Activated CD8-positive, alpha-beta T cell treated with anti-CD3 and anti-CD28 coated beads for 36 hours (primary cell): ENCODE measurements around the gene ZFHX3. TPM values are rescaled to one million over a fixed set of nuclear protein-coding genes. Genes with fewer than 3 reads are reported as not detected.

ENCODE experiments used
- ATAC-seq: fragments of 200-7000 bp; cut with Tn5 transposase; one replicate; pipeline ENCODE4 v1.10.0; 2021; ENCODE audit warnings: mild to moderate bottlenecking, moderate library complexity
- CTCF ChIA-PET: fragments of 350-600 bp; sonication (Branson Sonifier 250); formaldehyde crosslinking; loops from one replicate; lab custom pipeline; 2021; ENCODE audit warnings: antibody characterized with exemption; lab: Charles Lee
- POLR2A ChIA-PET: fragments of 350-600 bp; sonication (Branson Sonifier 250); formaldehyde crosslinking; loops from one replicate; lab custom pipeline; 2021; ENCODE audit warnings: antibody characterized with exemption; lab: Charles Lee
- DNase-seq: peaks from one replicate; pipeline ENCODE4 v3.0.0-alpha.2; 2020
- H3K27ac Mint-ChIP-seq: one replicate; pipeline ENCODE4 v1.8.0; 2021; ENCODE audit warnings: mild to moderate bottlenecking, mixed read lengths
- H3K27me3 Mint-ChIP-seq: one replicate; pipeline ENCODE4 v1.8.0; 2021; ENCODE audit warnings: mixed read lengths
- H3K36me3 Mint-ChIP-seq: one replicate; pipeline ENCODE4 v1.8.0; 2021; ENCODE audit warnings: low read depth, mixed read lengths
- H3K4me1 Mint-ChIP-seq: one replicate; pipeline ENCODE4 v1.8.0; 2021; ENCODE audit warnings: low read depth, mixed read lengths
- H3K4me3 Mint-ChIP-seq: one replicate; pipeline ENCODE4 v1.8.0; 2021; ENCODE audit warnings: mild to moderate bottlenecking, moderate library complexity, mixed read lengths
- H3K9me3 Mint-ChIP-seq: one replicate; pipeline ENCODE4 v1.8.0; 2021; ENCODE audit warnings: mixed read lengths
- intact Hi-C: fragments of 100-400 bp; cut with micrococcal nuclease; formaldehyde crosslinking; loops from one replicate; pipeline ENCODE4 v1.10.0; 2022
- total RNA-seq, 2 experiments: library from RNA; stranded (reverse); gene quantifications; one replicate each; pipeline ENCODE4 v1.2.3, GENCODE V29; 2021
- TF ChIP-seq, protein P1 (sequence below): fragments of 200-600 bp; IDR thresholded peaks from one replicate; pipeline ENCODE4 v1.8.0; 2022; ENCODE audit warnings: antibody characterized with exemption, mild to moderate bottlenecking

ZFHX3 gene
- total RNA-seq, 2 experiments from 2014 or later: 0.16 to 0.25 TPM

GRCh38 chr16:72876221-72876620, 171.7 kb downstream of the ZFHX3 start:
- peak; percentile 69 for ATAC-seq
- peaks cover 16% of the 10 kb centered on the region for H3K4me1 Mint-ChIP-seq
- intact Hi-C loops: no loop called here
- no peak overlapping the region for H3K27ac Mint-ChIP-seq
- H3K27me3 Mint-ChIP-seq: peaks cover 3% of the 10 kb centered on the region
- no peak overlapping the region for H3K4me3 Mint-ChIP-seq
- POLR2A ChIA-PET: no interaction called here
- H3K9me3 Mint-ChIP-seq: no peaks in the 10 kb centered on the region
- DNase-seq: peak; percentile 58
- H3K36me3 Mint-ChIP-seq: no peaks in the 10 kb centered on the region
- TF ChIP-seq, protein P1, sequence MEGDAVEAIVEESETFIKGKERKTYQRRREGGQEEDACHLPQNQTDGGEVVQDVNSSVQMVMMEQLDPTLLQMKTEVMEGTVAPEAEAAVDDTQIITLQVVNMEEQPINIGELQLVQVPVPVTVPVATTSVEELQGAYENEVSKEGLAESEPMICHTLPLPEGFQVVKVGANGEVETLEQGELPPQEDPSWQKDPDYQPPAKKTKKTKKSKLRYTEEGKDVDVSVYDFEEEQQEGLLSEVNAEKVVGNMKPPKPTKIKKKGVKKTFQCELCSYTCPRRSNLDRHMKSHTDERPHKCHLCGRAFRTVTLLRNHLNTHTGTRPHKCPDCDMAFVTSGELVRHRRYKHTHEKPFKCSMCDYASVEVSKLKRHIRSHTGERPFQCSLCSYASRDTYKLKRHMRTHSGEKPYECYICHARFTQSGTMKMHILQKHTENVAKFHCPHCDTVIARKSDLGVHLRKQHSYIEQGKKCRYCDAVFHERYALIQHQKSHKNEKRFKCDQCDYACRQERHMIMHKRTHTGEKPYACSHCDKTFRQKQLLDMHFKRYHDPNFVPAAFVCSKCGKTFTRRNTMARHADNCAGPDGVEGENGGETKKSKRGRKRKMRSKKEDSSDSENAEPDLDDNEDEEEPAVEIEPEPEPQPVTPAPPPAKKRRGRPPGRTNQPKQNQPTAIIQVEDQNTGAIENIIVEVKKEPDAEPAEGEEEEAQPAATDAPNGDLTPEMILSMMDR: no peak
- CTCF ChIA-PET: interaction anchor here (1.0 to 1.8 kb wide), 2 partner anchors 19 to 476 kb away, joined by 4 to 5 read pairs; no protein-coding TSS in a partner anchor

DNA sequence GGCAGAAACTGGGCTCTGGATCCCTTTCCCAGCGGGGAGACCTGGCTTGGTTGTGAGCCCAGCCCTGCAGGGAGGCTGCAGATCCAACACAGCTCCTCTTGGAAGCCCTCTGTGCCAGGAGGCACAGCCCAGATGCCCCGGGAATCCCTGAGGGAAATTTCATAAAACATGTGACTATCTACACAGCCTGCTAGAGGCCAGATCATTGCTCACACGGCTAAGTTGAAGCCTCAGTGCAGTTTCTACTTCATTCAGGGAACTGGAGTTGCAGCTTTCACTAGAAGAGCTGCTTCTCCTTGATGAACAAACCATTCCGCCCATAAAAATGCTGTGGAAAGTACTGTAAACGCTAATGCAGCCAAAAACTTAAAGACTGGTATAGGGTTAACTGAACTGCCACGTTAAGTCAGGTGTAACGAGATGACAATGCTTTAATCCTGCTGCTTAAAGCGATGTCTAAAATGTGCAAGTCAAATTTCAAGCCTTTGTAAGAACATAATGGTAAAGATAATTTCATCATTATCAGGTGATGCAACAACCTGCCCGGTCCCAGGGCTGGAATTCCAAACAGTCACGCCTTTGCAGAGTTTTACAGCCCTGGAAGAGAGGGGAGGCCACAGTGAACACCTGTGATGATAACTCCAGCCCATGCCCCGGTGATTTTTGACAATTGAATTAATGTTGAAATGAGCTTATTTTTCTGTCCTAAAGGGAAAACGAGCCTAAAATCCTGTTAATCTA, 172.5 kb downstream of the ZFHX3 start:
- TF ChIP-seq, protein P1: no peak
- H3K36me3 Mint-ChIP-seq: no peaks in the 10 kb centered on the region
- H3K4me3 Mint-ChIP-seq: no peak overlapping the region
- peaks cover 3% of the 10 kb centered on the region for H3K27me3 Mint-ChIP-seq
- POLR2A ChIA-PET: no interaction called here
- CTCF ChIA-PET: interaction anchor here (1.0 to 1.8 kb wide), 2 partner anchors 18 to 475 kb away, joined by 4 to 5 read pairs; no protein-coding TSS in a partner anchor
- ATAC-seq: no peak
- no peak overlapping the region for H3K27ac Mint-ChIP-seq
- DNase-seq: no peak
- H3K4me1 Mint-ChIP-seq: peaks cover 16% of the 10 kb centered on the region
- intact Hi-C loops: no loop called here
- no peaks in the 10 kb centered on the region for H3K9me3 Mint-ChIP-seq

GRCh38 chr16:72873853-72874252, 174.1 kb downstream of the ZFHX3 start:
- TF ChIP-seq, protein P1: no peak

GRCh38 chr16:72873044-72873443, 174.9 kb downstream of the ZFHX3 start:
- ATAC-seq: no peak
- Mint-ChIP-seq H3K27ac (no peak overlapping the region), H3K9me3 (no peaks in the 10 kb centered on the region), H3K4me3 (no peak overlapping the region), H3K4me1 (peaks cover 16% of the 10 kb centered on the region), H3K27me3 (peaks cover 3% of the 10 kb centered on the region), H3K36me3 (no peaks in the 10 kb centered on the region)
- ChIA-PET POLR2A (no interaction called here), CTCF (no interaction called here)
- DNase-seq: no peak
- TF ChIP-seq, protein P1: no peak
- intact Hi-C loops: no loop called here

More at GRCh38 chr16:72873853-72874252, 174.1 kb downstream of the ZFHX3 start:
- Mint-ChIP-seq H3K4me3 (no peak overlapping the region), H3K27me3 (peaks cover 3% of the 10 kb centered on the region), H3K4me1 (peaks cover 16% of the 10 kb centered on the region), H3K36me3 (no peaks in the 10 kb centered on the region), H3K9me3 (no peaks in the 10 kb centered on the region), H3K27ac (no peak overlapping the region)
- ChIA-PET POLR2A (no interaction called here), CTCF (no interaction called here)
- DNase-seq (no peak), ATAC-seq (no peak)
- intact Hi-C loops: no loop called here

DNA sequence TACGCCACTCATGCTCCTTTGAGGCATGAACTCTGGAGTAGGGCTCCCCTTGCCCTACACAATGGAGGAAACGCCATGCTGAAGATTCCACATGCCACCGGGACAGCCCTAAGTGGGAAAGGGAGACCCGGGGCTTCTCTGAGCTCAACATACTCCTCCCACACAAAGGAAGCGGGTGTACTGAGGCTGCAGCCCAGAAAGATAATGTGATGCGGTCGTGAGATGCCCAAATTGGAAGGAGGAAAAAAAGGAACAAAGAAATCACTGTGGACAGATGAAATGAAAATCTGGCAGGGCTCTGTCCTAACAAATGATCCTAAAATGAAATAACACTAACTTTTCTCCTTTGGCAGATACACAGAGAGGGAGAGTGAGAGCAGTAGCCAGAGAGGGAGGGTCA, 182.1 kb downstream of the ZFHX3 start:
- Mint-ChIP-seq H3K27ac (no peak overlapping the region), H3K4me1 (no peaks in the 10 kb centered on the region), H3K4me3 (no peak overlapping the region), H3K36me3 (no peaks in the 10 kb centered on the region), H3K27me3 (no peaks in the 10 kb centered on the region), H3K9me3 (no peaks in the 10 kb centered on the region)
- DNase-seq (no peak), ATAC-seq (no peak)
- ChIA-PET CTCF (no interaction called here), POLR2A (no interaction called here)
- intact Hi-C loops: no loop called here
- TF ChIP-seq, protein P1: no peak
